ENCODE measurements around the gene LCN2.
"Not testable (repeated sequence)": the region's sequence is repeated elsewhere in the genome, so short reads cannot be mapped to it uniquely, and the experiment has no call there.

The LCN2 gene

DNA sequence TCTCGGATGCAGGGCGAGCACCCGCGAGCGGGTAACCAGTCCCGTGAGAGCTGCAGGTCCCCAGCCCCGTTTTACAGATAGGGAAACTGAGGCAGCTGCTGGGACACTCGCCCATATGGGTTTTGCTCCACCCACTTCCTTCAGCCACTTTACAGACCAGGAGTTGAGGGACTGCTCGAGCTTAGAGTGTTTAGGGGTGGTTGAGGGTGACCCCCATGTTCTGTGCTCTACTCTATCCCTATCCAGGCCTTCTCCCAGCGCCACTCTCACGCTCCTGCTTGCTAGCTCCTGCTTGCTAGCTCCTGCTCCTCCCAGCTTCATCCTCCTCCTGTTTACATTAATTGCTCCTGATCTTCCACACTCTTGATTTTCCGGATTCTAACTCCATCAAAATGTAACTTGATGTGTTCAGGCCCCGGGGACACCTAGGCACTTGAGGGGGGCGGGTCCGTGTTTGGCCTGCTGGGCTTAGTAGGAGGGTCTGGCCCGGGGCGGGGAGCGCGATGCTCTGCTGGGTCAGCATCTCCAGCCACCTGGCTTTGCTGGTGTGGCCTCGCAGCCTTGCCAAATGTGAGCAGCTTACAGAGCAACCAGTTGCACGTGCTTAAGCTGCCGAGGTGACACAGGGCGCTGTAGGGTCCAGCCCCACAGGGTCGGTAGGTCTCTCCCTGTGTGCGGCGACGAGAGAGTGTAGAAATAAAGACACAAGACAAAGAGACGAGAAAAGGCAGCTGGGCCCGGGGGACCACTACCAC, 20.2 kb upstream of the LCN2 start:
- DNase-seq, result no peak

DNA sequence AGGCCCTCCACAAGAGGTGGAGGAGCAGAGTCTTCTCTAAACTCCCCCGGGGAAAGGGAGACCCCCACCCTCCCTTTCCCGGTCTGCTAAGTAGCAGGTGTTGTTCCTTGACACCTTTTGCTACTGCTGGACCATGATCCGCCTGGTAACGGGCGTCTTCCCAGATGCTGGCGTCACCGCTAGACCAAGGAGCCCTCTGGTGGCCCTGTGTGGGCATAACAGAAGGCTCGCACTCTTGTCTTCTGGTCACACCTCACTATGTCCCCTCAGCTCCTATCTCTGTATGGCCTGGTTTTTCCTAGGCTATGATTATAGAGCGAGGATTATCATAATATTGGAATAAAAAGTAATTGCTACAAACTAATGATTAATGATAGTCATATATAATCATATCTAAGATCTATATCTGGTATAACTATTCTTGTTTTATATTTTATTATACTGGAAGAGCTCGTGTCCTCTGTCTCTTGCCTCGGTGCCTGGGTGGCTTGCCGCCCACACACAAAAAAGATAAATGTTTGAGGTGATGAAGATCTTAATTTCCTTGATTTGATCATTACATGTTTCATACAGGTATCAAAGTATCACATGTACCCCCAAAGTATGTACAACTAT, 19.2 kb upstream of the LCN2 start:
- not testable (repeated sequence) for DNase-seq

DNA sequence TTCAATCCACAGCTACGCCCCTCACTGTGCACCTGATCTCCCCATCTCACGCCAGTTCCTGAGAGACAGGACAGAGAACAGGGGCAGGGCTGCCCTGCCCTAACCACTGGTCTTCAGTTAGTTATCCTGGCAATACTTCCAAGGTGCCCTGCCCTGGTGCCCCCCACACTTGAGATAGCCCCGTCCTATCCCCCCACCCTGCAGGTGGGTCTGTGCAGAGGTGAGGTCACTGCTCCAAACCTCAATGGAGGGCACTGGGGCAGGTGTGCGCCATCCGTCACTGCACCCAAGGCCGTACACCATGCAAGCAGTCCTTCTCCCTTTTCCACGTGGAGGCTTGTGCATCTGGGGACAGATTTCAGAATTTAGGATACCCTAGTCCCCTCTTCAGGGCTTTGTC, 18.6 kb upstream of the LCN2 start:
- DNase-seq, result not testable (repeated sequence)

DNA sequence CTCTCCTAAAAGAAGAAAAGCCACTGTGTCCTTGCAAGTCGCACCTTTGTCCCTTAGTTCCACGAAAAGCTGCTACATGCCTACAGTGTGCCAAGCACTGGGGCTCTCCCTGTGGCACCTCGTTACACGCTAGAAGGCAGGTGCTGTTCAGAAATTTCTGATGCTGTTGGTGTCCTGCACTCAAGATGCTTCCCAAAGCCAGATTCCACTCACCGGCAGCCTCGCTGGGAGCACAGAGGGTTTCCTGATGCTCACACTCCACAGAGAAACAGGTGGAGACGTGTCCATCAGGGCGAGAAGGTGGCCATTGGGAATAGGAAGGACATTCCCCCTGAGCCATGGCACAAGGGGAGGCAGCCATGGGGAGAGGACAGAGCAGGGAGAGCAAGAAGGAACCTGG, 17.9 kb upstream of the LCN2 start:
- DNase-seq, result not testable (repeated sequence)

DNA sequence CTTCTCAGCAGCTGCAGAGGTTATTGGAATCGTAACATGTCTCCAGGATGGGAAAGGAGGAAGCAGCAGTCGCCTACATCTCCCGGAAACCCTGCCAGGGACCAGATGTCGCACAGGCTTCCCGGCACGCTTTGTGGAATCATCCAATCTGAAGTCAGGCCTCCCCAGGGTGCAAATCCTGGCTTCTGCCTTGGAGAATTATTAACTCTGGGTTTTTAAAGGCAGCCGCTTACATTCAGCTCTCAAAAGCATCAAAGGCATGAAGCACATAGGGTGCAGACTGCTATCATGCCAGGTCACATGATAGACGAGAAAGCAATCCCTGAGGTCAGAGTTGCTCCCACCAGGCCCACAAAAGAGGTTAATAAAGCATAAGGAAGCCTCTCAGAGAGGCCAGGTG, 17.1 kb upstream of the LCN2 start:
- DNase-seq, result peak; percentile 74

DNA sequence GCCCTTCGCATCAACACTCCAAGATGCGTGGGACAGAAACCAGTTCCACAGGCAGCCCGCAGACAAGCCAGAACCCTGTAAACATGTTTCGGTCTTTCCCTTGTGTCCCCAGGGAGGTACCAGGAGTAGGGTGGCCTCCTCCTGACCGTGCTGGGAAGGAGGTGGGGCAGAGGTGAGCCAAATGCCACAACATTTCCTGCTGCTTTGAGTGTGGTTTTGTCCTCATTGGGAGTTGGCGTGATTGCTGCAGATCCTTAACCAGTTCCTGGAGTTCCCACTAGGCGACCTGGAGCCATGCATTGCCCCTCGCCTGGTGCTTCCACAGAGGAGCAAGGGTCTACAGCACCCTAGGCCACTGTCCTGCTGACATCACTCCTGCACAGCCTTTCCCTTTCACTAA, 13.7 kb upstream of the LCN2 start:
- not testable (repeated sequence) for DNase-seq

DNA sequence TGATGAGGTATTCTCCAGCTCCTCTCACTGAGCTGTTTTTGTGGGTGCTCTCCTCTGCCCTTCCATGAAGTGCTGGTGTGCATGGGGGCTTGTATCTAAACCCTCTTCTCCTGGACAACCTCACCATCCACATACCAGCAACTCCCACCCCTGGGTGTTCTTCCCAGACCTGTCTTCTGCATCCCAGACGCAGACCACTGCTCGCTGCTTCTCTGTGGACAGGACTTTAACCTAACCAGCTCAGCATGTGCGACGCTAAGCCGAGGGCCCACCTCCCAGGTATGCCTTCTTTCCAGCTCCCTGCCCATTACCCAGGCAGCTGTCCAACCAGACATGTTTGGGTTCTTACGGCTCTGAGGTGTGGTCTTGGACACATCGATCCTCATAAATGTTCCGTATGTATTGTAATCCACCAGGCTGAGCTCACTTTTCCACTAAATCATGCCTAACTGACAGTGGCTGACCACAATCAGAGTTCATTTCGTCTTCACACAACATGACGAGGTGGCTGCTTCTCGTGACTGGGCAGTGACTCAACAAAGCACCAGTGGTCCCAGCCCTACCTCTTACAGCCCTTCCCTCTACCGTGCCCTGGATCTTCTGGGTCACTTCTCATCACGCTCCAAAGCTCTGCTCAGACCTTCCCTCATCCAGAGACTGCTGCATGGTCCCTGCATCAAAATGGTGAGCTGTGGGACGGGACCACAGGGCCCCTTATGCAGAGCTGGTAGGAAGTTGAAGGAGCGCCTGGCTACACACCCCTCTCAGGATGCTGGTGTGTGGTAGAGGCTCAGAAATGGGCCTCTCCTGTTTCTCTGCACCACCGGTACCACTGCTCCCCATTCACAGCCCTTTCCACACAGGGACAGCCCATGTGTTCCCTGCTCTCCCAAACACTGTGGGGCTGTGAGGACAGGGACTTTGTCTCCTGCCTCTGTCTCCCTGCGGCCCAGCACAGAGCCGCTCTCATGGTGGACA, 12.1 kb upstream of the LCN2 start:
- DNase-seq, result no peak

DNA sequence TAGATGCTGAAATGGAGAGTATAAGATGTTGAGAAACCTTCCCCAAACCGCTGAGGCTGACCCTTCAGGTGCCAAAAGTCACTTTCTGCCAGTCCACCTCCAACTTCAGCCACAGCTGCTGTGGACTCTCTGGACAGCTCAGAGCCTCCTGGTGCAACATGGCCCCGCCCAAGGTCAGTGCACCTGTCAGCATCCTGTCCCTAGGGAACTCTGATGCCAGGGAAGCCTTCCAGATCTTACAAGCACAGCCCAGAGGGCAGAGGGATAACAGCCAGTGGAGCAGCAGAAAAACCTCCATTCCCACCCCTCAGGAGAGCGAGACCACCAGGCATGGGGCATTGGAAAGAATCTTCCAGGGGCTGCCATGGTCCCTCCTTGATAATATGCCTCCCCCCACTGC, 11.3 kb upstream of the LCN2 start:
- DNase-seq, result no peak

DNA sequence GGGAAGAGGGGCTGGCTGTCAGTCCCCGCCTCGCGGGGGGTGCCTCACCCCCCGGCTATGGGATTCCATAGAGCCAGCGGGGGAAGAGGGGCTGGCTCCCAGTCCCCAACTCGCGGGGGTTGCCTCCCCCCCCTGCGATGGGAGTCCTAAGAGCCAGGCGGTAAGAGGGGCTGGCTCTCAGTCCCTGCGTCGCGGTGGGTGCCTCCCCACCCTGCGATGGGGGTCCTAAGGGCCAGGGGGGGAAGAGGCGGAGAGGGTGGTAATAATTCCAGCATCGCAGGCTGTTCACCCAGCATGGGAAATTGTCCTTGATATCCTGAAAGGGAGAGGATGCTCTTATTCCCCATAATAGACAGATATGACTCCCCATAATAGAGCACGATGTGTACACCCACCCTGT, 9.6 kb upstream of the LCN2 start:
- DNase-seq, result no peak

DNA sequence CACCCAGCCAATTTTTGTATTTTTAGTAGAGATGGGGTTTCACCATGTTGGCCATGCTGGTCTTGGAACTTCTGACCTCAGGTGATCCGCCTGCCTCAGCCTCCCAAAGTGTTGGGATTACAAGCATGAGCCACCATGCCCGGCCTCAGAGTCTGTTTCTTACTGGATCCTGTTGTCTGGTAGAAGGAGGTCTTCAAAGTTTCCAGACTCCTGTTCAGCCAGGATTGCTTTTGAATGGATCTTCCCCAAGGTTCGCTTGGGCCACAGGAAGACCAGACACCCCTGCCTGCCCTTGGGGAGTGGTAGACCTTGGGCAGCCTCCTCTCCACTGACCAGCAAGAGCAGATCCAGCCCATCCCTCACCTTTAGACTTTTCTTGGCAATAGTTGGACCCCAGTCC, 7.6 kb upstream of the LCN2 start:
- no peak for DNase-seq

DNA sequence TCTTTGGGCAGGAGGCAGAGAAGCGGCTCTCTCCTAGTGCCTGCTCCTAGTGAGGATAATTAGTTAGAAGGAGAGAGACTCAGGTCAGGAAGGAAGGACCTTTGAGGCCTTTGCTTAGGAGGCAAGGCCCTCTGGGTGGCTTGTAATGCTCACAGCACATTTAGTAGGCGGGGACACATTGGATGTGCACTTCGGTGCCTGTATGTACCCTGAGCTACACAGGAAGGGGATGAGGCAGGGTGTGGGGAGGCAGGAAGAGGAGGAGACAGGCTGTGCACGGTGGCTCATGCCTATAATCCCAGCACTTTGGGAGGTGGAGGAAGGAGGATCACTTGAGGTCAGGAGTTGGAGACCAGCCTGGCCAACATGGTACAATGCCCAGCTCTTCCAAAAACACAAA, 7.2 kb upstream of the LCN2 start:
- no peak for DNase-seq

DNA sequence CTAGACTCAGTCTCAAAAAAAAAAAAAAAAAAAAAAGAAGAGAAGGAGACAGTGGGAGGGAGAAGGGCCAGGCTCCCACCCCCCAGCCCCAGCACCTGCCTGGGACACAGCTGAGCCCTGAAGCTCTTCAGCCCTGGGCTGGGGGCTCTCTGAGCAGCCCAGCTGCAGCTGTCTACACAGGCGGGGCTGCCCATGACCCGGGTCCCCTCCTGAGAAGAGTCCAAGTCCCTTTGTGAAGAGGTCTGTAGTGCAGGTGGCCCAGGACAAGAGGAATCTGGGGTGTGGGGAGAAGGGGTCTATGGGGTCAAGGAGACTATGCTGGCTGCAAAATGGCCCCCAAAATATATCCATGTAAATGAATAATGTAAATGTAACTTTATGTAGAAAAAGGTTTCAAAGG, 6.7 kb upstream of the LCN2 start:
- DNase-seq, result no peak

DNA sequence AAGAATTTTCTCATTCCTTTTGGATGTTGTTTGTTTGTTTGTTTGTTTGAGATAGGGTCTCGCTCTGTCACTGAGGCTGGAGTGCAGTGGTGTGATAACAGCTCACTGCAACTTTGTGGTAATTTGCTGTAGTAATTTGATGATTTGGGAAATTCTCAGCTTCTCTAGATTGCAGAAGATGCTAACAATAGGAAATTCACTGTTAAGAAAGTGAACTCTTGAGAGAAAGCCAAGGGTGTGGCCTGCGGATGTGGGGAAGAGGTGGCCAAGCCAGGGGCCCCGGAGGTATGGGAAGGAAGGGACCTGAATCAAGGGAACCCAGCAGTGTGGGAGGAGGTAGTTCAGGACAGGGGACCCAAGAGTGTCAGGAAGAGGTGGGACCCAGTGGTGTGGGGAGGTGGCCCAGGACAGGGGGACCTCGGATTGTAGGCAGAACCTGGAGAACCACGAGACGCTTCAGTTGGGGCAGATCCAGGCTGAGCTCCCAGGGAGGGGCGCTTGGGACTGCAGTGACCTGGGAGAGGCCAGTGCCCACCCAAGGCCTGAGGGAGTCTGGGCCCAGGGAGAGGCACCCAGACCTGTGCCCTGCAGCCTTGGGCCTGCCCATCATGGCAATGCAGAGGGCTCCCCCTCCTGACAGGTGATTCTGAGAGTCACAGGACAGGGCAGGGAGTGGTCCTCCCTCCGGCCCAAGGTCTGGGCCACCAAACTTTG, 5.6 kb upstream of the LCN2 start:
- DNase-seq, result no peak

DNA sequence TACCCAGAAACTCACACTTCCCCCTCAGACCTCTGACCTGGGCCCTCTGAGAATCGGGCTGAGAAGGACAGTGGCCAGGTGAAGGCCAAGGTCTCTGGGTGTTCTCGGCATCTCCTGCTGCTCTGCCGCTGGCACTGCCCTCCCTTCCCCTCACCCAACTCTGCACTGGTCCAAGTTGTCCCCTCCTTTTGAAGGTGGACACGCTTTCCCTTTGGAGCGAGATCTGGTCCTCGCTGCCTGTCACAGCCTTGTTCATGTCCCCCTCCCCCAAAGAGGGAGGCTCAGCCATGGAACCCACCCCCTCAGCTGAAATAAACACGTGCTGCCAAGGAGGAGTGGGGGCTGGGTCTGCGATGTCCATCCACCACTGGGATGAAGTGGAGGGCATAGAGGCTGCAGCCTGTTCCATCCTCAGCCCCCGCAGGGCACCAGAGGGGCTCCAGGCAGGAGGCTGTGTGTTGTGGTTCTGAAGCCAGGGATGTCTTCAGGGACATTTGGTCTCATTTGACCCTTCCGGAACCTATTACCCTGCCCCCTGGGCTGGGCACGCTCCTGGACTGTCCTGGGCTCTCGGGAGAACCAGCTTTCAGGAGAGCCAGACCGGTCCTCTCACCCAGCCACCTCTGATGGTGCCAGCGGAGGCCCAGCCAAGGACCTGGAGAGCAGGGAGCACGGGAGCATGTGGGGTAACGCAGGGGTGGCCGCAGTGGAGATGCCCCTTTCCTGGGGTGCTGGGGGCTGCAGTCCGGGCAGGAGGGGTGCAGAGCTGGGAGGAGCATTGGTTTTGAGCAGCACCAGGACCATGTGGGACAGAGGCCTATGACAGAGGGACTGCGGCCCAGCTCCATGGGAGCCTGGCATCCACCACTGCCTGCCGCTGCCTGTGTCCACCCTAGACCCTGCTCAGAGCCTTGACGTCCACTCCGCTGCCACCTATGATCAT, 4.7 kb upstream of the LCN2 start:
- DNase-seq, result no peak

DNA sequence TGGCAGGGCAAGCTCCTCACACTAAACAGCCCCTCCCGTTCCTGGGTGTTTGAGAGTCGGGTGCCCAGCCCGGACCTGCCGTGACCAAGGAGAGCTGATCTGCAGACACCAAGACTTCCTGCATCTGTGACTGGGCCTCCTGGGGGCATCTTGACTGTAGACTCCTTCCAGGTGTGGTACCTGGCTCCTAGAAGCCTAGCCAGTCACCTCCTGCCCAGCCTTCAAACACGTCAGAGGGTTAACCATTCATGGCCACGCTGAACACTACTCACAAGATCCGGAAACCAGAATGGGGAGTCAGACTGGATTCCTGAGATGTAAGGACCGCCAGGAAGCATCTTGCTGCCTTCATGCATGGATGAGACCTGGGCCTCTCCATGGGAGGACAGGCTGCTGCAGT, 3.7 kb upstream of the LCN2 start:
- no peak for DNase-seq

DNA sequence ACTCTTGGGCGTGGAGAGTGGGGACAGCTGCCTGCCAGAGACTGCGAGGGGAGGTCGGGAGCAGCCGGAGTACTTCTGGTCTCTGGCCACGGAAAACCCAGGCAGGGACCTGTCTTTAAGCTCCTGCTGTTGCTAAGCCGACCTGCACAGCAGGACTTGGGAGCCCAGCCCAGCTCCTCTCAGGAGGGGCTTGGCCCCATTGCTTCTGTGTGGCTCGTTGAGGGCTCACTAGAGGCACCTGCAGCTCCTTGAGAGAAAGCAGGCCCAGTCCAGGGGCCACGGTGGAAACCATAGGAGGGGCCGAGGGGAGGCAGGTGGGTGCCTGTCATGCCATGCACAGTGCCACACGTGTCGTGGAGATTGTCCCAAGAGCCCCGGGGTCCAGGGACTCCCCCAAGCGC, 3.3 kb upstream of the LCN2 start:
- no peak for DNase-seq

DNA sequence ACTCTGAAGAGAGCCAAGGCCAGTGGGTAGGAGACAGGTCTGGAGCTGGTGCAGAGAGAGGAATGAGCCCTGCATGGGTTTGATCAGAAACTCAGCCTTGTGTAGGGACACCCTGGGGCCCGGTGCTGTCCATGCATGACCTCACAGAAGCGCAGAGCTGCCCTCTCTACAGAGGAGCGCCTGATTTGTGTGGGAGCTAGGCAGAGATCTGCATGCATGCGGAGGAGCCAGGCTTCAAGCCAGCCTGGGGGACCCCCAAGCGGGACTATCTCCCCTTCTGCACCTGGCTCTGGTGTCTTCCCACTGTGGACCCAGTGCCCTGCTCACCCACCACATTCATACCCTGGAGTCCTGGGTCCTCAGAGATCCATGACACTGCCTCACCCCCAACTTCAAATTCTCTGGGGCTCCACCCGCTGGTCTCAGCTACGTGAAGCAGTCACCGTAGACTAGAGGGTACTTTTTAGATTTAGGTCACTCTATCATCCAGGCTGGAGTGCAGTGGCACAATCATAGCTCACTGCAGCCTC, 2.6 kb upstream of the LCN2 start:
- no peak for DNase-seq

DNA sequence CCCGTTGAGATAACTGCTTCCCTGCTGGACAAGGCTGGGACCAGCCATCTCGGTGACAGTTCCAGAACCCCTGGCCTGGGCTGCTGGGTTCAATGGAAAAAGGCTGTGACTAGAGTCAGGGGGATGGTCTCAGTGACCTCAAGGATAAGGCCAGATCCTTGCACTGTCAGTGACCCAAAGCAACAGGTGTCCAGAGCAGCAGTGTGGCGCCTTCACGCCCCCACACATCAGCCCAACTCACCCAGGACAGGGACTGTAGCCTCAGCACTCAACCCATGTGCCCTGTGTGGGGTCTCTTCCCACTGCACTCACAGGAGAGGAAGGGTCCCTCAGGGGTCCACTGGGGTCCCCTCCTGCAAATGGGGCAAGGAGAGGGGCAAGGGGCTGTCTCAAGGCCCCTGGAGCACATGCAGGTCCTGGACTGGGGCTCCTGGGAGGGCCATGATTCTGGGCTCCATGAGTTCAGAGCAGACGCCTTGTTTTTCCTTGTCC, 698 bp upstream of the LCN2 start:
- DNase-seq, result no peak

DNA sequence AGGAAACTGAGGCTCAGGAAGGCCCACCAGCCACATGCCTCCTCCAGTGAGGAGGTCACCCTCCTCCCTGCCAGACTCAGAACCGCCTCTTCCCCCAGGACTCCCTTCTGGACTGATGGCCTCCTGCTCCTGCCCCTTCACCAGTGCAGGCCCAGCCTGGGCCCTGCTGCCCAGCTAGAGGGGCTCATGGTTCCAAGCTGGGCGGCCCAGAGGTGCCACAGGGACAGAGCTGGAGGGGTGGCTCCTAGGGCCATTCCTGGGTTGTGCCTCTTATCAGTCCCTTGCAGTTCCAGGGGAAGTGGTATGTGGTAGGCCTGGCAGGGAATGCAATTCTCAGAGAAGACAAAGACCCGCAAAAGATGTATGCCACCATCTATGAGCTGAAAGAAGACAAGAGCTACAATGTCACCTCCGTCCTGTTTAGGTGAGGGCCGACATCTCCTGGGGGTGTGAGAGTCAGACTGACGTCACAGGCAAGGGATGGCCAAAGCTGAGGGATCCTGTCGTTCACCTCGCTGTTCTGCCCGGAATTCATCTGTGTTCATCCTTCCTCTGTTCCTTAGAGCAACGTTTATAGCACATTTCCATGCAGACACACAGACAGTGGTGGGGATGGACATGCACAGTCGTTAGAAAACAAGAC, 819 bp downstream of the LCN2 start:
- no peak for DNase-seq

DNA sequence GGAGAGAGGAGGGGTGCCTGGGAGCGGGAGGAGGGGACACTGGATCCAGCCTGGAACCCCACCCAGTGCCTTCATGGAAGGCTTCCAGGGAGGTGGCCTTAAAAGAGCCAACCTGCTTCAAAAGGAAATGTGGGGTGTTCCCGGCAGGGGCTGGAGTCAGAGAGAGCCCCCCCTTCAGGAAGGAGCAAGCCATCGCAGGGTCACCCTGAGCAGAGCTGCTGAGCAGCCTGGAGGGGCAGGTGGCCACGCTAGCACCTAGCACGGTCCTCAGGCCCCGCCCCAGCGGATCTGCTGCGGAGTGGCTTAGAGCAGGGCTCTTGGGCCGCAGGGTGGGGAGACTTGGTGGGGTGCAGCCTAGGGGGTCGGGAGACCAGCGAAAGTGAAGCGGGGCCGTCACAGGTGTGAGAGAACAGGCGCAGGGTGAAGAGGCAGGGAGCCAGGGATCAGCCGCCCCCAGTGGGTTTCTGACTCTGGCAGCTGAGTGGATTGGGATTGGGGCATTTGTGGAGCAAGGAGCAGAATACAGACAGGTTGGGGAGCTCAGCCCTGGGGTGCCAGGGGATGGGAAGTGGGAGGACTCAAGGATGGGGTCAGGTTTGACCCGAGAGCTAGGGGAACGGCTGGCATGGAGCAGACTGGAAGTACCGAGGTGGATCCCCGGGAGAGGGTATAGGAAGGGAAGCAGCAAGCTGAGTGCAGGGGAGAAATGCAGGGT, 1.5 kb downstream of the LCN2 start:
- DNase-seq, result peak; percentile 27

Data from femur (tissue), 1 donor.